DOHH2 (cell line): ENCODE results near the gene EIF2S3.

ENCODE experiments used
- CTCF ChIP-seq: fragments of 200-600 bp; sonication (generic); IDR thresholded peaks from one replicate; pipeline ENCODE4 v1.5.1; 2014; ENCODE audit warnings: antibody characterized with exemption, mild to moderate bottlenecking, low read depth, low read length; ENCODE audit not compliant: poor library complexity, severe bottlenecking
- EZH2phosphoT487 ChIP-seq: fragments of 200-600 bp; sonication (generic); IDR thresholded peaks from 2 replicates; pipeline ENCODE4 v1.6.1; 2017; ENCODE audit warnings: borderline replicate concordance, mild to moderate bottlenecking, antibody characterized with exemption, low read length, moderate library complexity, mixed read lengths

- TF ChIP-seq CTCF = no peak
- TF ChIP-seq EZH2phosphoT487 = no peak
These were observed 35.3 kb upstream of the EIF2S3 start for GRCh38 chrX:24019448-24019847.
